ENCODE results near the gene ANKK1.

Gene ANKK1

DNA sequence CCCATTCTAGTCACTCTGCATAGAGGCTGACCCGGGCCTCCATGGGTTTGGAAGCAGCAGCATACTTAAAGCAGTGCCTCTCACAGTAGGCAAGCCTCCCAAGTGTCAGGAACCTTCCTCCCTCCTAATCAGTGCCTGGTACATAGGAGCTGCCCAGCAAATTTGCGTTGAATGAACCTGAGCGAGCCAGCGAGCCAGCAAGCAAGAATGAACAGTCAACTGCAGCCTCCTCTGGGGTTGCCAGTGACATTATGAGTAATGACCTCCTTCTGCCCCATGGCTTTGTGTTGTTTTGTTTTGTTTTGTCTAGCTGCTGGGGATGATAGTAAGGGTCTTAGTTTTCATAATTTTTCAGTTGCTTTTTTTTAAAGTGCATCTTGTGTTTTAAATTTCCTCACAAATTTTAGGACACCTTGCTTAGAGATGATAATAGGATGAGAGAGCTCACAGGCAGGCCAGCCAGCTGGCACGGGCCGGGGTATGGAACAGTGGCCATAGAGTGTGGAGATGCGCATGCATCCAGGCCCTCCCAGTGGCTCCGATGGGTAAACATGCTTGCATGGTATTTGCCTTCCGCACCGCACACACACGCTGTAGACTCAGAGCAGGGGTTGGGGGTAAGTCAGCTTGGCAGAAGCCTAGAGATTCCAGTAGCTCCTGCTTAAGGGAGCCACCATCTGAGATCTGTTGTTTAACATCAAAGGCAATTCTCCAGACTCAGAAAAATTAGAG, 37.1 kb upstream of the ANKK1 start:
- TF ChIP-seq, protein P1, sequence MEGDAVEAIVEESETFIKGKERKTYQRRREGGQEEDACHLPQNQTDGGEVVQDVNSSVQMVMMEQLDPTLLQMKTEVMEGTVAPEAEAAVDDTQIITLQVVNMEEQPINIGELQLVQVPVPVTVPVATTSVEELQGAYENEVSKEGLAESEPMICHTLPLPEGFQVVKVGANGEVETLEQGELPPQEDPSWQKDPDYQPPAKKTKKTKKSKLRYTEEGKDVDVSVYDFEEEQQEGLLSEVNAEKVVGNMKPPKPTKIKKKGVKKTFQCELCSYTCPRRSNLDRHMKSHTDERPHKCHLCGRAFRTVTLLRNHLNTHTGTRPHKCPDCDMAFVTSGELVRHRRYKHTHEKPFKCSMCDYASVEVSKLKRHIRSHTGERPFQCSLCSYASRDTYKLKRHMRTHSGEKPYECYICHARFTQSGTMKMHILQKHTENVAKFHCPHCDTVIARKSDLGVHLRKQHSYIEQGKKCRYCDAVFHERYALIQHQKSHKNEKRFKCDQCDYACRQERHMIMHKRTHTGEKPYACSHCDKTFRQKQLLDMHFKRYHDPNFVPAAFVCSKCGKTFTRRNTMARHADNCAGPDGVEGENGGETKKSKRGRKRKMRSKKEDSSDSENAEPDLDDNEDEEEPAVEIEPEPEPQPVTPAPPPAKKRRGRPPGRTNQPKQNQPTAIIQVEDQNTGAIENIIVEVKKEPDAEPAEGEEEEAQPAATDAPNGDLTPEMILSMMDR (conservative IDR thresholded peaks at IDR 0.05) = no peak
- no peak overlapping the region for H3K27ac ChIP-seq

DNA sequence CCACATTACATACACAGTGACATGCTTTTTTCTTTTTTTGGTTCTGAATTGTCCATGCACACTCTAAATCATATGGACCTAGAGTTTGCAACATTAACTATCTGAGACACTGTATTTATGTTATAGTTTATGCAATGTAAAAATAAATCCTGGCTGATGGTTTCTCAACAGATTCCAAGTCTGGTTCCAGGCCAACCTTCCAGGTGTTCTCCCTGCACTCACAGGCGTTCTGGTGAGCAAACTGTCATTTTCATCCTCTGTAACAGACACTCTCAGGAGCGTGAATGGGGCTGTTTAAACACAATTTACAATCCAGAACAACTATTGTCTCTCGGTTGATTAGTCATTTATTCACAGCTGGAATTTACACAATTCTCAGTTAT, 36.5 kb upstream of the ANKK1 start:
- TF ChIP-seq, protein P1 (conservative IDR thresholded peaks at IDR 0.05) = no peak
- no peak overlapping the region for H3K27ac ChIP-seq

DNA sequence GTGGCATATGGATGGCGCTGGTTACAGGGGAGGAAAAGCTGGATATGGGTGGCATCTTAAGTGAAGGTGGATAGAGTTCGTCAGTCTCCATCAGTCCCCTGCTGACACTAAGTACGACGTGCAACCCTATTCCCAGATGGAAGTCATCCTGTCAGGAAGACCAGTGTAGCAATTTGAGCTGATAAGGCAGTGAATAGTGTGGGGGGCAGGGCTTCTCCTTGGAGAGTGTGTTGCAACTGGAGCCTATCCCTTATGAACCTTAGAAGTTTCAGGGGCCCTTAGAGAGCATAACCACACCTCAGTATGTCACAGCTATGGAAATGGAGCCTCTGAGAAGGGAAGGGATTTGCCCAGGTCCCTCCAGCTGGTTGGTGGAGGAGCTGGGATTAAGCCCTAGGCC, 36.1 kb upstream of the ANKK1 start:
- TF ChIP-seq, protein P1 (conservative IDR thresholded peaks at IDR 0.05) = no peak
- no peak overlapping the region for H3K27ac ChIP-seq

DNA sequence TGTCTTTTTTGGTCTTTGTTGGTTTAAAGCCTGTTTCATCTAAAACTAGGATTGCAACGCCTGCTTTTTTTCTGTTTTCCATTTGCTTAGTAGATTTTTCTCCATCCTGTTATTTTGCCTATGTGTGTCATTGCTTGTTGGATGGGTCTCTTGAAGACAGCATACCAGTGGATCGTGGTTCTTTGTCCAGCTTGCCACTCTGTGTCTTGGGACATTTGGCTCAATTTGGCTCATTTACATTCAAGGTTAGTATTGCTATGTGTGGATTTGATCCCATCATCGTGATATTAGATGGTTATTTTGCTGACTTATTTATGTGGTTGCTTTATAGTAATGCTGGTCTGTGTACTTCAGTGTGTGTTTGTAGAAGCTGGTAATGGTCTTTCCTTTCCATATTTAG, 31.4 kb upstream of the ANKK1 start:
- H3K27ac ChIP-seq = no peak overlapping the region
- TF ChIP-seq, protein P1 (conservative IDR thresholded peaks at IDR 0.05) = no peak

DNA sequence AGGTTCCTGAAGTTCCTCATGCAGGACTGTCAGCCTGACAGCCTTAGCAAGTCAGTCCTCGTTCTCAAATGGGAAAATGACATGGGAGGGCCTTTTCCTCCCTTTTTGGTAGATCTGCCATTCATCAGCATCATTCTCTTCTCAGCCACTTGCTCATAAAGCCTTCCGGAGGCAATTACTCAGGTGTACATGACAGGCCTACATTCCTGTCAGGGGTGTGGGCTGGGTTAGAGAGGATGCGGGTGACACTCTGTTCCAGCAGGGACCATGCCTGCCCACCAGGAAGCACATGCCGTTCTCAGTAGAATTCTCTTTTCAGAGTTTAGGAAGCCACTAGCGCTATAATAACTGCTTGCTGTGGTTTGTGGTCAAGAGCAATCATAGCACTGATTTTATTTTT, 24.2 kb upstream of the ANKK1 start:
- TF ChIP-seq, protein P1 (conservative IDR thresholded peaks at IDR 0.05) = no peak
- no peak overlapping the region for H3K27ac ChIP-seq

DNA sequence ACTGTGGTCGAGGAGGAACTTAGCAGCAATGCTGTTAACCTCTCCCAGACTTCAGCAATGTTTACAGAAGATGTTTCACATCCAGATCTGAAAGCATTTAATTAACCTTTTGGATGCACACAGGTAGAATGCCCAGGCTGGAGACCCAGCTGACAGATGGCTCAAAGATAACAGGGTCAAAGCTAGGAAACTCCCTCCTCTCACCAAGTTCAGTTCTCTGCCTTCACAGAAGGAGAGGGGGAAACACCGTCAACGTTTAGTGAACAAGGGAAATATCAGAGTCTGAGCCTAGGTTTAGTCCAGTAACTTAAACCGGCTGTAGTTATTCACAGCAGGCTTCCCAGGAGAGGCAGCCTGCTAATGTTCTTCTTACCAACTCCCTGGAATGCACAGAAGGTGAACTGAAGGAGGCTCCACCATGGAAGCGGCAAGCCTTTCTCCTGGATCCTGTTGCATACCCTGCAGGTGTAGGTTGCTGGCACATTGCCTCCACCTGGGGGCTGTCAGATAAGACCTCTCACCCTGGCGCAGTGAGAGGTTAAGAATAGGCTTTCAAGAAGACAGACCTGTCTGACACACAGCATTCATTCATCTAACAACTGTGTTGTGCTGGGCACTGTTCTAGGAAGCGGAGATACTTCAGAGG, 23.5 kb upstream of the ANKK1 start:
- H3K27ac ChIP-seq = no peak overlapping the region
- TF ChIP-seq, protein P1 (conservative IDR thresholded peaks at IDR 0.05) = no peak

DNA sequence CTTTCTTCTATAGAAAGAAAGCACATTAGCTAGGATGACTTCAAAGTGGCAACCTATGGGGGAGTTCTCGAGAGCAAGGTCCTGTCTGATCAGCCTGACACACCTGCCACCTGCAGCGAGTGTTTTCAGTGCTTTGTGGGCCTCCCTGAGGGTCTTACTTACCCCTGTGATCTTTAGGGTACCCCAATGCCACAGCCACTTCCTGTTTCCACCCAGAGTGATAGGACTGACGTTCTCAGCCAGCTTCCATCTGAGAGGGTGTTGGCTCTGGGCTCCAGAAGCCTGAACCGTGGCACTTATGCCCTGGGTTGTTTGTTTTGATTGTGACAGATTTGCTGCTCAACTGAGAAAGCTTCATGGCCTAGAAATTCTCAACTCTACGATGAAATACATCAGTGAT, 21.7 kb upstream of the ANKK1 start:
- no peak overlapping the region for H3K27ac ChIP-seq
- TF ChIP-seq, protein P1 (conservative IDR thresholded peaks at IDR 0.05) = no peak

Data from VCaP (cell line).